ENCODE results near the gene SERPINE1. TPM values are rescaled to one million over a fixed set of nuclear protein-coding genes. Genes with fewer than 3 reads are reported as not detected.

SERPINE1 gene
- 413 and 548 TPM in 2 replicates for total RNA-seq

GRCh38 chr7:101126651-101127459 is at the start of gene SERPINE1:
Gene SERPINE1 (plus strand): TSS chr7:101127104. CDS start chr7:101128394, 1,290 bp downstream.

DNA sequence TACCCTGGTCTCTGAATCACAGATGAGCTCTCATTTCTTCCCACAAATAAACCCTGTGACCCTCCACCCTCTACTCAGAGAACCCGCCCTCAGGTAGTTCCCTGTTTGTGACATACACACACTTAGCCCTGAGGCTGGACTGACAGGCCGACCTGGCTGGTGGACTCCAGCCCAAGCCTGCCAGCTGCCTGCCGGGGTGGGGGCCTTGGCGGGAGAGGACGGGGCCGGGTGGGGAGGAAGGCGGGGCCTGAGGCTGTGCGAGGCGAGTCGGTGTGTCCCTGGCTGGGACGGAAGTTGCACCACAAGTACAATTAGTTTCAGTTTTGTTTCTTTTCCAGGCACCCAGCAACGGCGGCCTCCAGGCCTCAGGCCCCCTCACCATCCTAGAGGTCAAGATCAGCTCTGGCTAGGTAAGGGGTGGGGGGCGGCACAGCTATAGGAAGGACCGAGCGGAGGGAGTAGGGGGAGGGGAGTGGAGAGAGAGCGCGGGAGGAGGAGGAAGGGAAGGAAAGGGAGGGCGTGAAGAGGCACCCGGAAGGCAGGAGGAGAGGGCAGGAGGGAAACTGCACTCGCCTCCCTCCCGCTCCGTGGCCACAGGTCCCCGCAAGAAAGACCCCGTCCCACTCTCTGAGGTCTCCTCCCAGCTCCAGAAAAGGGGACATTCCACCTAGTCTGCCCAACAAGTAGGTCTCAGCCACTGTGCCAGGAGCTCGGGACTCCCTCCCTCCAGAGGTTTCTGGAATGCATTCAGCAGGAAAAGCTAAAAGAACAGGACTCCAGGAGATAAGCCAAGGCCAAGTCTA is 41.5 kb upstream of the SERPINE1 start, which contains the start of gene TRIM56:
TRIM56 (plus strand) TSS at position 320 of the 803 bp plus-strand sequence. CDS start 1,832 bp downstream, outside the sequence.

DNA sequence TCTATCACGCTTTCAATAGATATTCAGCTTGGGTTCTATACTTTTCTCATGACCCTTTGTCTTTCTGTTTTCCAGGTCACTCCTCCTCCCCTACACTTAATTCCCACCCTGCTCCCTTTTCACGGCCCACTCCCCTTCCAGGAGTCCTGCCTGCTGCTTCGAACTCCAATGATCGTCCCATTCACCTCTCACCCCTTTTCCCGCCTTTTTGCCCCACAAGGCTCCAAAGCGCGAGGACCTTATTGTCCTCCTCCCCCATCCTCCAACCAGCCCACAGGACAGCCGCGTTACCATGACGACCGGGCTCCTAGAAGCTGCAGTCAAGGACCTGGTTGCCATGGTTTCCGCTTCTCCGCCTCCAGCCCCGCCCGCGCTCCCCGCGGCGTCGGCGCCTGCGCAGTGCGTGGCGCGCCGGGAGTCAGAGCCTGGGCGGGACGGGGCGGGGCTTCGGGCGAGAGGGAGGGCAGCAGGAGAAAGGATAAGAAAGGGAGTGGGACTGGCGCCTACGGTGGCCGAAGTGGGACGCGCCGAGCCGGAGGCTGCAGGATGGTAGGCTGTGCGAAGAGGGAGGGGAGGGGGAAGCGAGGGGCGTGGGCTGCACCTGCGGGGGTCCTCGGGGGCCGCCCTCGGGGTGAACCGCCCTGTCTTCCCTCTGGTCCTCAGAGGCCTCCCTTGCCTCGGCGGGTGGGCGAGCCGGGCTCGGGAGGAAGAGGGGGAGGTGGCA is 27.2 kb downstream of the SERPINE1 start, which contains the start of gene AP1S1:
AP1S1 (plus strand) TSS at position 508 of the 724 bp plus-strand sequence; CDS start at position 547, 39 bp downstream.

GRCh38 chr7:101165075-101165957 is 38.4 kb downstream of the SERPINE1 start, which contains the start of gene VGF:
Gene VGF (minus strand): TSS chr7:101165569. CDS start chr7:101164843, 726 bp downstream.

DNA sequence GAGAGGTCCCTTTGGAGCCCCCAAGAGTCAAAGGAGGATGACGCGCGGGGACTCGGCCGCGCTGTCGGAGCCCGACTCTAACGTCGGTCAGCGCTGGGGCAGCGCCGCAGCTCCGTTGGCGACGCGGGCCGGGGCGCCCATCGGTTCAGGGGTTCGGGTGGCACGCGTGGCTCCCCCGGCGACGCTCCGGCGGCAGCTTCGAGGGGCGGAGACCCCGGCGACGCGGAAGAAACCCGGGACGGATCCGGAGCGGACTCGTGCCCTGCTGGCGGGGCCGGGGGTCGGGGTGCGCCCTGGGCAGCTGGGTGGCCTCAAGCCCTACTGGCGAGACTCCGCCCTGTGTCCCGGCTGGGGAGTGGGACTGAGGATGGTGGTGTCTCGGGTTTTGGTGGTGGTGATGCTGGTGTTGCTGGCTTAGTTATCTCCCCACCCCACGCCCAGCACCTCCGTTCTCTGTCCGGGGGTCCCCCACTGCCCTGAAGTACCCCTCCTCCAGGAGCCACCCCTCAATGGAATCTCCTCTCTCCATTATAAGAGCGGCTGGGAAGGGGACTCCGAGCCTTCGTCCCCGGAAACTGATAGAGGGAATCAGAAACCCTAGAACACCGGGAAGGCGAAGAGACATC is 53.3 kb downstream of the SERPINE1 start, which contains the start of gene NAT16:
NAT16 (minus strand) TSS at position 164 of the 626 bp plus-strand sequence. CDS start 5,486 bp downstream, outside the sequence.

Other genes starting within 250 kb of the SERPINE1 start
- gene UFSP1, start 237.4 kb upstream of the SERPINE1 start, total RNA-seq = 3.1 and 4.9 TPM in 2 replicates
- not detected in 2 replicates for gene ACHE, start 231.2 kb upstream of the SERPINE1 start, total RNA-seq
- gene MUC3A, start 177.6 kb upstream of the SERPINE1 start, total RNA-seq = not detected in 2 replicates
- gene MUC12, start 157.5 kb upstream of the SERPINE1 start, total RNA-seq = 0.13 and 0.37 TPM in 2 replicates
- gene MUC17, start 107.0 kb upstream of the SERPINE1 start, total RNA-seq = under 0.01 TPM in 1 of 2 replicates, not detected in the other
- gene TRIM56, start 41.6 kb upstream of the SERPINE1 start, total RNA-seq = 21.1 and 23.5 TPM in 2 replicates
- gene AP1S1, start 27.4 kb downstream of the SERPINE1 start, total RNA-seq = 142 and 151 TPM in 2 replicates
- gene VGF, start 38.5 kb downstream of the SERPINE1 start, total RNA-seq = 0.13 TPM in 1 of 2 replicates, not detected in the other
- not detected in 2 replicates for gene NAT16, start 53.2 kb downstream of the SERPINE1 start, total RNA-seq
- gene MOGAT3, start 73.9 kb downstream of the SERPINE1 start, total RNA-seq = not detected in 2 replicates
- gene PLOD3, start 90.5 kb downstream of the SERPINE1 start, total RNA-seq = 61.0 and 65.7 TPM in 2 replicates
- gene ZNHIT1, start 91.1 kb downstream of the SERPINE1 start, total RNA-seq = 97.1 and 98.0 TPM in 2 replicates
- gene CLDN15, start 110.7 kb downstream of the SERPINE1 start, total RNA-seq = 1.4 and 1.8 TPM in 2 replicates
- 327 and 414 TPM in 2 replicates for gene FIS1, start 118.0 kb downstream of the SERPINE1 start, total RNA-seq
- gene IFT22, start 194.7 kb downstream of the SERPINE1 start, total RNA-seq = 26.8 and 29.9 TPM in 2 replicates
- 0.12 TPM in 1 of 2 replicates, not detected in the other for gene COL26A1, start 235.8 kb downstream of the SERPINE1 start, total RNA-seq

All from aortic smooth muscle cell (primary cell).